Fibroblast of lung (primary cell): ENCODE measurements around the gene ALS2. TPM values are rescaled to one million over a fixed set of nuclear protein-coding genes. Genes with fewer than 3 reads are reported as not detected.
A peak's percentile ranks its signal among the peaks of the same experiment; 100 is the strongest.

Experiments used
- DNase-seq, 2 donors: peaks; one replicate each; pipeline versions ENCODE4 v3.0.0 to v3.0.0-alpha.2; 2010; ENCODE audit warnings: low read depth in 2 of 2
- H2AFZ ChIP-seq: 2 replicates; pipeline ENCODE4 v1.5.1; 2012; ENCODE audit warnings: low read length, control low read depth, inconsistent platforms
- H3K27ac ChIP-seq: 2 replicates; pipeline ENCODE4 v1.5.1; 2011; ENCODE audit warnings: low read length, control low read depth; ENCODE audit not compliant: insufficient read depth
- H3K27me3 ChIP-seq: 2 replicates; pipeline ENCODE4 v1.5.1; 2011; ENCODE audit warnings: mild to moderate bottlenecking, low read length; ENCODE audit not compliant: control insufficient read depth, insufficient read depth
- H3K36me3 ChIP-seq: 2 replicates; pipeline ENCODE4 v1.5.1; 2011; ENCODE audit warnings: low read length; ENCODE audit not compliant: control insufficient read depth, insufficient read depth
- H3K4me1 ChIP-seq: 2 replicates; pipeline ENCODE4 v1.5.1; 2011; ENCODE audit warnings: low read length; ENCODE audit not compliant: control insufficient read depth, insufficient read depth; ENCODE audit errors: extremely low read depth
- H3K4me2 ChIP-seq: 2 replicates; pipeline ENCODE4 v1.5.1; 2011; ENCODE audit warnings: low read length, control low read depth; ENCODE audit not compliant: insufficient read depth; ENCODE audit errors: extremely low read depth
- H3K4me3 ChIP-seq, 4 experiments: fragments of 200-600 bp in 1 of 4; sonication (generic) in 1 of 4; replicated peaks in 1 of 4; 2 replicates each; pipeline ENCODE4 v1.5.1; 2011 to 2016; ENCODE audit warnings: low read length in 4 of 4, low read depth in 3 of 4, mild to moderate bottlenecking in 3 of 4, control low read depth in 2 of 4, inconsistent platforms in 1 of 4, mixed read lengths in 1 of 4; ENCODE audit not compliant: insufficient read depth in 1 of 4; ENCODE audit errors: control extremely low read depth in 1 of 4
- H3K79me2 ChIP-seq: 2 replicates; pipeline ENCODE4 v1.5.1; 2012; ENCODE audit warnings: mild to moderate bottlenecking, low read length, inconsistent platforms; ENCODE audit not compliant: control insufficient read depth, insufficient read depth
- H3K9ac ChIP-seq: 2 replicates; pipeline ENCODE4 v1.5.1; 2011; ENCODE audit warnings: mild to moderate bottlenecking, low read length, control low read depth; ENCODE audit not compliant: insufficient read depth
- H3K9me3 ChIP-seq: 2 replicates; pipeline ENCODE4 v1.5.1; 2012; ENCODE audit warnings: low read depth, low read length; ENCODE audit not compliant: control insufficient read depth, insufficient read depth
- H4K20me1 ChIP-seq: 2 replicates; pipeline ENCODE4 v1.5.1; 2011; ENCODE audit warnings: low read length; ENCODE audit not compliant: control insufficient read depth, insufficient read depth; ENCODE audit errors: extremely low read depth
- CTCF ChIP-seq, 2 donors: IDR thresholded peaks in 1 of 2; conservative IDR thresholded peaks in 1 of 2; 1 replicate in 1 of 2; 2 replicates in 1 of 2; pipeline ENCODE4 v1.5.1; 2011 to 2012; ENCODE audit warnings: low read length in 2 of 2, control low read depth in 1 of 2, inconsistent platforms in 1 of 2, low read depth in 1 of 2, mild to moderate bottlenecking in 1 of 2
- EZH2 ChIP-seq: IDR thresholded peaks from 2 replicates; pipeline ENCODE4 v1.5.1; 2012; ENCODE audit warnings: low read length, control low read depth, mild to moderate bottlenecking; ENCODE audit errors: missing control alignments
- polyA plus RNA-seq, 2 donors: library from polyadenylated mRNA; depleted of rRNA in 1 of 2; stranded (reverse) in 1 of 2; unstranded in 1 of 2; fragments of >200 nt; gene quantifications; 2 replicates each; pipeline ENCODE4 v1.2.1, GENCODE V29; 2011 to 2012; ENCODE audit warnings: missing spikeins in 1 of 2
- total RNA-seq: library from RNA; depleted of rRNA; stranded (reverse); fragments of >200 nt; gene quantifications from 2 replicates; pipeline ENCODE4 v1.2.1, GENCODE V29; 2014

ALS2 gene
- total and polyA plus RNA-seq, 2 donors (not counting 1 experiment from before 2014, with no cell fraction given): 21.8 to 30.9 TPM

- Histone ChIP-seq H3K9ac (no peak overlapping the region), H3K27me3 (no peaks in the 10 kb centered on the region), H2AFZ (no peak overlapping the region), H3K4me1 (peaks cover 8% of the 10 kb centered on the region), H3K9me3 (no peaks in the 10 kb centered on the region), H3K79me2 (peaks cover 58% of the 10 kb centered on the region), H4K20me1 (no peaks in the 10 kb centered on the region), H3K36me3 (no peaks in the 10 kb centered on the region), H3K27ac (no peak overlapping the region), H3K4me2 (no peak overlapping the region), H3K4me3 (no peak overlapping the region)
- TF ChIP-seq CTCF (conservative IDR thresholded peaks at IDR 0.05 in 1 of 2, IDR thresholded peaks at IDR 0.05 in 1 of 2; ENCODE audit: low read depth in 1 of 2, low read length in 2 of 2) (no peak), EZH2 (no peak)
- no peak for DNase-seq
Measured at GRCh38 chr2:201773990-201774389, 6.7 kb downstream of the ALS2 start.

GRCh38 chr2:201769666-201770373 lies 10.9 kb downstream of the ALS2 start:
- Histone ChIP-seq H3K27me3 (no peaks in the 10 kb centered on the region), H3K27ac (no peak overlapping the region), H3K4me2 (no peak overlapping the region), H3K9ac (no peak overlapping the region), H3K4me1 (peaks cover 7% of the 10 kb centered on the region), H4K20me1 (no peaks in the 10 kb centered on the region), H3K36me3 (peaks cover 2% of the 10 kb centered on the region), H3K79me2 (peaks cover 20% of the 10 kb centered on the region), H2AFZ (no peak overlapping the region), H3K4me3 (no peak overlapping the region), H3K9me3 (no peaks in the 10 kb centered on the region)
- DNase-seq: no peak
- TF ChIP-seq EZH2 (no peak), CTCF (conservative IDR thresholded peaks at IDR 0.05 in 1 of 2, IDR thresholded peaks at IDR 0.05 in 1 of 2; ENCODE audit: low read depth in 1 of 2, low read length in 2 of 2) (no peak)

GRCh38 chr2:201768918-201769317 lies 11.8 kb downstream of the ALS2 start:
- Histone ChIP-seq H4K20me1 (no peaks in the 10 kb centered on the region), H3K27ac (no peak overlapping the region), H3K9ac (no peak overlapping the region), H3K79me2 (peaks cover 16% of the 10 kb centered on the region), H3K27me3 (no peaks in the 10 kb centered on the region), H3K36me3 (peaks cover 2% of the 10 kb centered on the region), H3K4me1 (peaks cover 7% of the 10 kb centered on the region), H3K4me2 (peak overlapping the region; percentile 38), H3K9me3 (no peaks in the 10 kb centered on the region), H2AFZ (no peak overlapping the region), H3K4me3 (no peak overlapping the region)
- peak; percentile 12 to 80 for DNase-seq
- no peak for TF ChIP-seq EZH2
- TF ChIP-seq CTCF (conservative IDR thresholded peaks at IDR 0.05 in 1 of 2, IDR thresholded peaks at IDR 0.05 in 1 of 2; ENCODE audit: low read depth in 1 of 2, low read length in 2 of 2): no peak
